Central memory CD8-positive, alpha-beta T cell (primary cell): ENCODE data around the gene ABCD1.
"Not testable (repeated sequence)": the region's sequence is repeated elsewhere in the genome, so short reads cannot be mapped to it uniquely, and the experiment has no call there.

Experiments
- ATAC-seq: fragments of 150-1000 bp; cut with Tn5 transposase; replicated peaks from 2 replicates; pipeline ENCODE4 v1.10.0; 2022; ENCODE audit warnings: mild to moderate bottlenecking, moderate FRiP score, moderate number of reproducible peaks; ENCODE audit not compliant: poor library complexity, severe bottlenecking; ENCODE audit errors: extremely low read depth
- DNase-seq, 2 donors: peaks; one replicate each; pipeline ENCODE4 v3.0.0; 2021; ENCODE audit warnings: low spot score in 2 of 2
- H3K27ac Mint-ChIP-seq: one replicate; pipeline ENCODE4 v1.8.0; 2022; ENCODE audit warnings: low read depth, mild to moderate bottlenecking, moderate library complexity, mixed read lengths
- H3K27me3 Mint-ChIP-seq: one replicate; pipeline ENCODE4 v1.8.0; 2022; ENCODE audit warnings: mixed read lengths
- H3K36me3 Mint-ChIP-seq: one replicate; pipeline ENCODE4 v1.8.0; 2022; ENCODE audit warnings: mild to moderate bottlenecking, moderate library complexity, mixed read lengths; ENCODE audit not compliant: insufficient read depth
- H3K4me1 Mint-ChIP-seq: one replicate; pipeline ENCODE4 v1.8.0; 2022; ENCODE audit warnings: mixed read lengths
- H3K4me3 Mint-ChIP-seq: one replicate; pipeline ENCODE4 v1.8.0; 2022; ENCODE audit warnings: mild to moderate bottlenecking, moderate library complexity, mixed read lengths
- H3K9me3 Mint-ChIP-seq: one replicate; pipeline ENCODE4 v1.8.0; 2022; ENCODE audit warnings: mixed read lengths

Gene ABCD1

GRCh38 chrX:153724252-153725038 lies at the start of gene ABCD1, which contains the start of gene BCAP31:
Gene ABCD1, plus strand, starts transcription at chrX:153724856. Its CDS starts 411 bp downstream, at chrX:153725267.
Gene BCAP31, minus strand, starts transcription at chrX:153724387. Its CDS starts 1,143 bp downstream, at chrX:153723244.
- H3K36me3 Mint-ChIP-seq: peaks cover 21% of the 10 kb centered on the region
- peak within 1 kb of the TSS; percentile 78 for H3K27ac Mint-ChIP-seq
- H3K9me3 Mint-ChIP-seq: no peaks in the 10 kb centered on the region
- H3K4me3 Mint-ChIP-seq: peak within 1 kb of the TSS; percentile 80
- ATAC-seq (peak; percentile 73), DNase-seq (peak; percentile 79 to 85)
- peaks cover 13% of the 10 kb centered on the region for H3K4me1 Mint-ChIP-seq
- no peaks in the 10 kb centered on the region for H3K27me3 Mint-ChIP-seq

GRCh38 chrX:153681175-153681574 lies 43.5 kb upstream of the ABCD1 start:
- Mint-ChIP-seq H3K36me3 (no peaks in the 10 kb centered on the region), H3K27me3 (peaks cover 9% of the 10 kb centered on the region), H3K9me3 (no peaks in the 10 kb centered on the region), H3K4me3 (no peak overlapping the region), H3K27ac (no peak overlapping the region), H3K4me1 (no peaks in the 10 kb centered on the region)
- no peak for ATAC-seq
- DNase-seq: no peak

DNA sequence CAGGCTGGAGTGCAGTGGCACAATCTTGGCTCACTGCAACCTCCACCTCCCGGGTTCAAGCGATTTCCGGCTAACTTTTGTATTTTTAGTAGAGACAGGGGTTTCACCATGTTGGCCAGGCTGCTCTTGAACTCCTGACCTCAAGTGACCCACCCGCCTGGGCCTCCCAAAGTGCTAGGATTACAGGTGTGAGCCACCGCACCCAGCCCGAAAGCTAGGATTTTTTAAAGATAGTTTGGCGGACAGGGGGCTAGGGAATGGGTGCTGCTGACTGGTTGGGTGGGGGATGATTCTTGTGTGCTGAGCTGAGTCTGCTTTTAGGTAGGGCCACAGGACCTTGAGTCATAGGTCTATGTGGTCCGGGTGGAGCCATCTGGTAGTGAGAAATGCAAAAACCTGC lies 41.2 kb upstream of the ABCD1 start:
- H3K27me3 Mint-ChIP-seq, H3K9me3 Mint-ChIP-seq, H3K4me1 Mint-ChIP-seq, H3K27ac Mint-ChIP-seq, DNase-seq, H3K36me3 Mint-ChIP-seq, ATAC-seq, H3K4me3 Mint-ChIP-seq: not testable (repeated sequence)

DNA sequence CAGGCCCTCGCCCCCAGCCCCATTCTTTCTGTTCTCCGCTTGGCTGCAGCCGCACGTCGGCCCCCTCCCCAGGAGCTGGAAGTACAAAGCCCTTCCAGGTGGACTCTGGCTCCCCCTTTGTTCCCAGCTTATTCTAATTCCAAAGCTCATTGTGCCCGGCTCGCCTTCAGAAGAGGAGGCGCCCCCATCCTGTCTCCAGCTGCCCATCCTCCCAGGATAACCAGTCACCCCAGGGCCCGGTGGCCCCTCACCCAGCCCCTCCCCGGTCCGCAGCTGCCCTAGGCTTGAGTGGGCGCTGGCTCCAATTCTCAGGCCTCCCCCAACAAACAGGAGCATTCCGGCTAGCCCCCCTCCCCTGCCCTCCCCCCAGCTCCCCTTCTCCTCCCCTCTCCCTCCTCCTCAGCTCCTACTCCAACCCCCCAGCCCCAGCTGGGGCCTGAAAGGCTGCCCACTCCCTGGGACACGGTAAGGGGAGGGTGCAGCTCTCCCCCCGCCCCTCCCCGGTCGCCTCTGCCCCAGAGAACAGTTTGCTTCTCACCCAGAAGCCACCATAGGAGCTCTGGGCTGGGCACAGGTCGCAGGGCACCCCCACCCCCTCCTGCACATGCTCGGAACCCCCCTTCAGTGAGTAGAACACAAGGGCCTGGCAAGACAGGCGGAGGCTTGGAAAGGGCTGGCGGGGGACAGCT lies 40.0 kb upstream of the ABCD1 start:
- no peaks in the 10 kb centered on the region for H3K4me1 Mint-ChIP-seq
- ATAC-seq (no peak), DNase-seq (no peak)
- H3K27ac Mint-ChIP-seq: no peak overlapping the region
- H3K36me3 Mint-ChIP-seq: peaks cover 4% of the 10 kb centered on the region
- peaks cover 9% of the 10 kb centered on the region for H3K27me3 Mint-ChIP-seq
- H3K9me3 Mint-ChIP-seq: no peaks in the 10 kb centered on the region
- H3K4me3 Mint-ChIP-seq: no peak overlapping the region

DNA sequence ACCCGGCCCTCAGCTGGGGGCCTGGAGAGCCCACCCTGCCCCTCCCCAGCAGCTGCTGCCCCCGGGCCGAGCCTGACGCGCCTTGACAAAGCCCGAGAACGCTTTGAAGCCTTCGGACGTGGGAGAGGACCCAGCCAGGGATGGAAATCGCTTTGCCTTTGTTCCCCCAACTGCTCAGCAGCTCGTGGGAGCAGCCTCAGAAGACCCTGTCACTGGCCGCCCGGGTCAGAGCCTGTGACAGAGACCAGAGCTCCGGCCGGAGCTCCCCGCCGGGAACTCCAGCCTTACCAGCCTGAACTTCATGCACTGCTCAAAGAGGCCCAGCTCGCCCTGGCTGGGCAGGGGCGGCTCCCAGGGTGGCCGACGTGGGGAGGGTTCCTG lies 39.5 kb upstream of the ABCD1 start:
- H3K9me3 Mint-ChIP-seq: no peaks in the 10 kb centered on the region
- no peaks in the 10 kb centered on the region for H3K4me1 Mint-ChIP-seq
- no peak for DNase-seq
- no peak for ATAC-seq
- no peak overlapping the region for H3K4me3 Mint-ChIP-seq
- H3K27ac Mint-ChIP-seq: no peak overlapping the region
- H3K27me3 Mint-ChIP-seq: peaks cover 5% of the 10 kb centered on the region
- H3K36me3 Mint-ChIP-seq: peaks cover 4% of the 10 kb centered on the region

GRCh38 chrX:153685751-153686696 lies 38.6 kb upstream of the ABCD1 start:
- Mint-ChIP-seq H3K4me3 (no peak overlapping the region), H3K4me1 (no peaks in the 10 kb centered on the region), H3K27me3 (no peaks in the 10 kb centered on the region), H3K27ac (no peak overlapping the region), H3K36me3 (peaks cover 4% of the 10 kb centered on the region), H3K9me3 (no peaks in the 10 kb centered on the region)
- ATAC-seq: no peak
- DNase-seq: no peak

DNA sequence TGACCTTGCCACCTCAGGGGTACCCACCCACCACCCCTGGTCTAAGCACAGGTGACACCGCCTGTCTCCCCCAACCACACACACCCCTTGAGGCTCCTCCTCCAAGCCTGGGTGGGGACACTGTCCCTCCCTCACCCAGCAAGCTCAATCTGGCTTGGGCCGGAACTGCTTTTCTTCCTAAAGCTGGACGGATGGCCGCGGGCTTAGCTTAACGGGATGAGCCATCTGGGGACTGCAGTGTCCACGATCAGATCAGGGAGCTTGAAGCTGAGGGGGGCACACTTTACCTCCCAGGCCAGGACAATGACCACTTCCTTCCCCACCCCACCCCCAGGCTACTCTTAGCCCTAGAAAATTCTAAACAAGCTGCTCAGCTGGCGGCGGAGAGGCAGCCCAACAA lies 37.9 kb upstream of the ABCD1 start:
- Mint-ChIP-seq H3K4me3 (no peak overlapping the region), H3K9me3 (no peaks in the 10 kb centered on the region), H3K27ac (no peak overlapping the region), H3K4me1 (no peaks in the 10 kb centered on the region), H3K36me3 (peaks cover 4% of the 10 kb centered on the region), H3K27me3 (no peaks in the 10 kb centered on the region)
- DNase-seq (no peak), ATAC-seq (no peak)

- no peaks in the 10 kb centered on the region for H3K9me3 Mint-ChIP-seq
- H3K4me1 Mint-ChIP-seq: no peaks in the 10 kb centered on the region
- peak within 1 kb of the TSS; percentile 72 for H3K4me3 Mint-ChIP-seq
- no peaks in the 10 kb centered on the region for H3K27me3 Mint-ChIP-seq
- no peak within 1 kb of the TSS for H3K27ac Mint-ChIP-seq
- ATAC-seq (no peak), DNase-seq (no peak)
- H3K36me3 Mint-ChIP-seq: peaks cover 4% of the 10 kb centered on the region
Observed at GRCh38 chrX:153687121-153688039, 37.3 kb upstream of the ABCD1 start, which contains the start of gene SLC6A8. Gene SLC6A8, plus strand, starts transcription at chrX:153687926. Its CDS starts 649 bp downstream, at chrX:153688575.

- no peak overlapping the region for H3K27ac Mint-ChIP-seq
- no peak overlapping the region for H3K4me3 Mint-ChIP-seq
- ATAC-seq: no peak
- DNase-seq: no peak
- no peaks in the 10 kb centered on the region for H3K27me3 Mint-ChIP-seq
- peaks cover 4% of the 10 kb centered on the region for H3K36me3 Mint-ChIP-seq
- no peaks in the 10 kb centered on the region for H3K4me1 Mint-ChIP-seq
- no peaks in the 10 kb centered on the region for H3K9me3 Mint-ChIP-seq
Observed at GRCh38 chrX:153688071-153688470, 36.6 kb upstream of the ABCD1 start.

GRCh38 chrX:153688506-153688905 lies 36.1 kb upstream of the ABCD1 start:
- no peak for DNase-seq
- H3K27me3 Mint-ChIP-seq: no peaks in the 10 kb centered on the region
- no peak overlapping the region for H3K4me3 Mint-ChIP-seq
- ATAC-seq: no peak
- no peaks in the 10 kb centered on the region for H3K4me1 Mint-ChIP-seq
- no peak overlapping the region for H3K27ac Mint-ChIP-seq
- H3K9me3 Mint-ChIP-seq: no peaks in the 10 kb centered on the region
- H3K36me3 Mint-ChIP-seq: peaks cover 4% of the 10 kb centered on the region

DNA sequence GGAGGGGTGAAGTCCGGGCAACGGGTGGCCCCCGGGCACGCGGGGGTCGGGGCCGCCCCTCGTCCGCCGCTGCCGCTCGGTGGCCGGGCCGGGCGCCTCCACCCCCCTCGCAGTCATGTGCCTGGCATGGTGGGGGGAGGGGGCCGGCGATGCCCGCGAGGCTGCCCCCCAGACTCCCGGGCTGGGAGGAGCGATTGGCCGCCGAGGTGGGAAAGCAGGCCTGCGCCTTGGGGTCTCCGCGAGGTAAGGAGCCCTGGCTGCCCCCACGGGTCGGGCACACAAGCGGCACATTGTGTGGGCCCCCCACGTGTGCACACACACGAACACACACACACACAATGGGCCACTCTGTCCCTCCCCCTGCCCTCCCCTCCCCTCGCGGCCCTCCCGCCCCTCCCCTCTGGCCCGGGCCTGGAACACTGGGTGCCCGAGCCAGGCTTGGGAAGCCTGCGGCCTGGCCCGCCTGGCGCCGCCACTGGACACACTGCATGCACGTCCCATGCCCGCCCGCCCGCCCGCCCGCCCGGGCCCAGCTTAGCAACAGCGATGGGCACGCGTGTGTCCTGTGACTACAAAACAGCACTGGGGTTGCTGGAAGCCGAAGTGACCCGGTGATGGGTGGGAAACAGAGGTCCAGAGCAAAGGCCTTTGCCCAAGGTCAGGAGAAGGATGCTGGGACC lies 35.6 kb upstream of the ABCD1 start:
- Mint-ChIP-seq H3K9me3 (no peaks in the 10 kb centered on the region), H3K27ac (no peak overlapping the region), H3K4me3 (no peak overlapping the region), H3K4me1 (no peaks in the 10 kb centered on the region), H3K36me3 (peaks cover 4% of the 10 kb centered on the region), H3K27me3 (no peaks in the 10 kb centered on the region)
- DNase-seq (no peak), ATAC-seq (no peak)
